K562 (cell line): ENCODE data around the gene KXD1. TPM values are rescaled to one million over a fixed set of nuclear protein-coding genes. Genes with fewer than 3 reads are reported as not detected.

Experiments
- ATF4 ChIP-seq: fragments of 450-650 bp; formaldehyde crosslinking; IDR thresholded peaks from 2 replicates; pipeline ENCODE4 v1.4.0; 2022; ENCODE audit warnings: mild to moderate bottlenecking, moderate library complexity
- ATF7 ChIP-seq: fragments of 450-650 bp; IDR thresholded peaks from 2 replicates; pipeline ENCODE4 v1.7.1; 2014; ENCODE audit warnings: mild to moderate bottlenecking, moderate library complexity
- CCNT2 ChIP-seq: IDR thresholded peaks from 2 replicates; pipeline ENCODE4 v1.6.1; 2011; ENCODE audit warnings: borderline replicate concordance, low read depth, mild to moderate bottlenecking, moderate library complexity, mixed read lengths, low read length; ENCODE audit not compliant: insufficient read length; ENCODE audit errors: extremely low read depth
- DPF2 ChIP-seq: fragments of 450-650 bp; IDR thresholded peaks from 2 replicates; pipeline ENCODE4 v1.6.1; 2016
- FOXP1 ChIP-seq: sonication (generic); formaldehyde crosslinking; IDR thresholded peaks from 2 replicates; pipeline ENCODE4 v1.8.0; 2022; ENCODE audit warnings: mild to moderate bottlenecking, missing genetic modification reagents
- GABPA ChIP-seq: fragments of 200-800 bp; sonication (Bioruptor generic); conservative IDR thresholded peaks from 2 replicates; pipeline ENCODE4 v1.6.1; 2016; ENCODE audit warnings: low read depth, missing genetic modification characterization, missing compliant biosample characterization
- GATA2 ChIP-seq: sonication (generic); formaldehyde crosslinking; IDR thresholded peaks from 2 replicates; pipeline ENCODE4 v1.4.0; 2020; ENCODE audit warnings: mild to moderate bottlenecking, missing genetic modification reagents
- GTF2B ChIP-seq: IDR thresholded peaks from 2 replicates; pipeline ENCODE4 v1.6.1; 2011; ENCODE audit not compliant: insufficient read length; ENCODE audit errors: extremely low read depth
- HDAC2 ChIP-seq: fragments of 450-650 bp; IDR thresholded peaks from 2 replicates; pipeline ENCODE4 v1.6.1; 2016; ENCODE audit warnings: mild to moderate bottlenecking
- JUND ChIP-seq, 2 experiments: IDR thresholded peaks; 2 replicates in 1 of 2; 3 replicates in 1 of 2; pipeline ENCODE4 v1.6.1; 2011; ENCODE audit warnings: borderline replicate concordance in 2 of 2, low read depth in 2 of 2, low read length in 2 of 2, improper control_type of control experiment in 1 of 2, missing biosample characterization in 1 of 2, missing genetic modification characterization in 1 of 2, missing genetic modification reagents in 1 of 2
- KLF1 ChIP-seq: fragments of 450-650 bp; IDR thresholded peaks from 2 replicates; pipeline ENCODE4 v1.6.1; 2016; ENCODE audit warnings: missing genetic modification characterization, missing compliant biosample characterization
- MNT ChIP-seq, 2 experiments: fragments of 450-650 bp; conservative IDR thresholded peaks; 2 replicates each; pipeline ENCODE4 v1.6.1; 2017; ENCODE audit warnings: mild to moderate bottlenecking in 2 of 2, moderate library complexity in 2 of 2
- POLR2A ChIP-seq: fragments of 450-650 bp; conservative IDR thresholded peaks from 2 replicates; pipeline ENCODE4 v1.6.1; 2016
- SAFB2 ChIP-seq: fragments of 200-400 bp; formaldehyde crosslinking; IDR thresholded peaks from 2 replicates; pipeline ENCODE4 v1.6.1; 2018; ENCODE audit warnings: borderline replicate concordance, low read length, low read depth, moderate library complexity; ENCODE audit not compliant: severe bottlenecking
- SIRT6 ChIP-seq: IDR thresholded peaks from one replicate; pipeline ENCODE4 v1.6.1; 2012; ENCODE audit warnings: low read depth, mild to moderate bottlenecking, control low read depth, inconsistent platforms, low read length, moderate library complexity
- SMAD4 ChIP-seq: fragments of 250-450 bp; sonication (Bioruptor Pico); conservative IDR thresholded peaks from 2 replicates; pipeline ENCODE4 v1.8.0; 2021; ENCODE audit warnings: inconsistent platforms, mild to moderate bottlenecking, moderate library complexity
- SNAPC5 ChIP-seq: fragments of 250-450 bp; sonication (Bioruptor Pico); IDR thresholded peaks from 2 replicates; pipeline ENCODE4 v1.8.0; 2021; ENCODE audit warnings: moderate library complexity, mild to moderate bottlenecking, inconsistent platforms
- SRSF7 ChIP-seq: fragments of 200-400 bp; formaldehyde crosslinking; optimal IDR thresholded peaks from 2 replicates; pipeline ENCODE3; 2017; ENCODE audit warnings: mild to moderate bottlenecking, low read depth, low read length
- ZEB2 ChIP-seq: fragments of 450-650 bp; IDR thresholded peaks from 2 replicates; pipeline ENCODE4 v1.6.1; 2016
- ZFP30 ChIP-seq: fragments of 250-450 bp; sonication (Bioruptor Pico); IDR thresholded peaks from 2 replicates; pipeline ENCODE4 v1.8.0; 2022; ENCODE audit warnings: moderate library complexity, mild to moderate bottlenecking, inconsistent platforms, borderline replicate concordance
- ZFPM2 ChIP-seq: fragments of 250-450 bp; sonication (Bioruptor Pico); IDR thresholded peaks from 2 replicates; pipeline ENCODE4 v1.5.1; 2022; ENCODE audit warnings: mild to moderate bottlenecking
- ZNF23 ChIP-seq: fragments of 250-450 bp; sonication (Bioruptor Pico); IDR thresholded peaks from 2 replicates; pipeline ENCODE4 v1.4.0; 2020; ENCODE audit warnings: mild to moderate bottlenecking
- ZNF408 ChIP-seq: fragments of 250-450 bp; sonication (Bioruptor Pico); IDR thresholded peaks from 2 replicates; pipeline ENCODE4 v1.4.0; 2020; ENCODE audit warnings: low read depth, mild to moderate bottlenecking, moderate library complexity
- ZNF41 ChIP-seq: fragments of 250-450 bp; sonication (Bioruptor Pico); conservative IDR thresholded peaks from 2 replicates; pipeline ENCODE4 v1.4.0; 2020; ENCODE audit warnings: mild to moderate bottlenecking
- ZNF583 ChIP-seq: fragments of 250-450 bp; sonication (Bioruptor Pico); IDR thresholded peaks from 2 replicates; pipeline ENCODE4 v1.4.0; 2020
- ZNF77 ChIP-seq: fragments of 250-450 bp; sonication (Bioruptor Pico); IDR thresholded peaks from 2 replicates; pipeline ENCODE4 v1.5.0; 2020
- polyA plus RNA-seq, 8 experiments: library from polyadenylated mRNA; depleted of rRNA in 4 of 8; stranded (reverse) in 5 of 8; unstranded in 3 of 8; fragments of >200 nt; fragmentation: Nextera tagmentation in 2 of 8; fragmentation: Illumina TruSeq in 1 of 8; extraction: Ambion mirVana in 2 of 8; extraction: Trizol in 1 of 8; gene quantifications; 2 replicates each; pipeline versions ENCODE4 v1.2.1 to v1.2.3, GENCODE V29; 2011 to 2014; ENCODE audit warnings: inconsistent platforms in 1 of 8, missing spikeins in 1 of 8
- total RNA-seq, 7 experiments: library from RNA; depleted of rRNA in 6 of 7; stranded (reverse); fragments of >200 nt in 6 of 7; fragmentation: Illumina TruSeq in 2 of 7; extraction: Trizol in 2 of 7; gene quantifications; 2 replicates each; pipeline versions ENCODE4 v1.2.1 to v1.2.3, GENCODE V29; 2011 to 2021; ENCODE audit warnings: low replicate concordance in 1 of 7
- TF ChIP-seq, protein P1 (sequence below): fragments of 250-450 bp; sonication (Bioruptor Pico); IDR thresholded peaks from 2 replicates; pipeline ENCODE4 v1.6.1; 2021; ENCODE audit warnings: mild to moderate bottlenecking

KXD1 gene
- total and polyA plus RNA-seq, 9 of the 15 experiments (the other 6 are each of a cell fraction or from before 2014, with no cell fraction given): 21.9 to 210 (median 118) TPM

DNA sequence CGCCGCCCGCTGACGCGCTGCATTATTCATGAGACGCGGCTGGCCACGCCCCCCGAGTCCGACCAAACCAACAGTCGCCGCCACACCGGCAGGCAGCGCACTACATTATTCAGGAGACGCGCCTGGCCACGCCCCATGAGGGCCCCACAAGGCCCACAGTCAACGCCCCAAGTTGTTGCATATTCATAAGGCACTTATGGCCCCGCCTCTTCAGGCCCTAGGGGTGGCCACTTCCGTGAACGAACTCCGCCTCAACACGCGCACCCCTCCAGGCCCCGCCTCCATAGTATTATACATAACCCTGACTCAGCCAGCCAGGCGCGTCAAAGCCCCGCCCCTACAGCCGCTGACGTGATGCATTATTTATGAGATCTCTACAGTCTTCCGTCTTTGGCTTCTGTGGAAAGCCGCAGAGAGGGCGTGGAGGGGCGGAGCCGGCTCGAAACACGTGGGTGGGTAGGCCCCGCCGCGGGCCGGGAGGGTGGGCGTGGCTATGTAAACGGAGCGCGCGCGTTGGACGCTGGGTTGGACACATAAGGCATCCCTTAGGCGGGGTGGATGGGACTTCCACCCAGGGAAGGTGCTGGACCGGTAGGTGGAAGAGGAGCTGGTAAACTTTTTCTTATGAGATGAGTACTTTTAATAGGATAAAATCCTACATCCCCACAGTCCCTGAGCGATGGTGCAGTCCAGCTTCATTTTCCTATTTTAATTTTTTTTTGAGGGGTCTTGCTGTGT lies 35.4 kb upstream of the KXD1 start (continued):
- TF ChIP-seq MNT (conservative IDR thresholded peaks at IDR 0.05) (peak; percentile 95), ATF4 (CRISPR knock-in tag) (no peak), ZNF23 (no peak), ZEB2 (0 out of 2 replicates have a peak, but pooled peaks have one; percentile 40), ZNF583 (CRISPR knock-in tag) (no peak), GTF2B (no peak), ZNF41 (CRISPR knock-in tag) (no peak), DPF2 (no peak), CCNT2 (peak; percentile 79), POLR2A (peak; percentile 34), SMAD4 (CRISPR knock-in tag) (0 out of 2 replicates have a peak, but pooled peaks have one; percentile 51), HDAC2 (no peak), JUND (IDR thresholded peaks at IDR 0.05; ENCODE audit: borderline replicate concordance, low read depth, low read length) (peak; percentile 73), JUND (tag; IDR thresholded peaks at IDR 0.05; ENCODE audit: borderline replicate concordance, low read depth, low read length) (peak; percentile 66; the same call in 1 of the 3 replicates), SAFB2 (no peak), ZNF77 (CRISPR knock-in tag) (no peak), SNAPC5 (peak; percentile 83), ZFP30 (CRISPR knock-in tag) (no peak), SIRT6 (no peak), SRSF7 (no peak), GATA2 (CRISPR knock-in tag) (no peak), ZNF408 (CRISPR knock-in tag) (no peak), FOXP1 (CRISPR knock-in tag) (0 out of 2 replicates have a peak, but pooled peaks have one; percentile 43), ZFPM2 (no peak), GABPA (tag) (peak; percentile 52; the same call in 1 of the 2 replicates), ATF7 (peak; percentile 94), KLF1 (peak; percentile 49; the same call in 1 of the 2 replicates)
- TF ChIP-seq, protein P1, sequence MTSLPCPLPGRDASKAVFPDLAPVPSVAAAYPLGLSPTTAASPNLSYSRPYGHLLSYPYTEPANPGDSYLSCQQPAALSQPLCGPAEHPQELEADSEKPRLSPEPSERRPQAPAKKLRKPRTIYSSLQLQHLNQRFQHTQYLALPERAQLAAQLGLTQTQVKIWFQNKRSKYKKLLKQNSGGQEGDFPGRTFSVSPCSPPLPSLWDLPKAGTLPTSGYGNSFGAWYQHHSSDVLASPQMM: no peak
